OCI-LY3 (cell line): ENCODE measurements around the gene DGKB.

ENCODE experiments used
- H2AFZ ChIP-seq: fragments of 200-600, 300-600 bp; shearing (Covaris generic); 2 replicates; pipeline ENCODE4 v1.6.0; 2014; ENCODE audit warnings: antibody characterized with exemption, low read depth, low read length
- H3K27ac ChIP-seq: fragments of 200-600, 300-600 bp; sonication (generic); 2 replicates; pipeline ENCODE4 v1.5.1; 2014; ENCODE audit warnings: mild to moderate bottlenecking, low read length, moderate library complexity, mixed read lengths
- H3K27me3 ChIP-seq: fragments of 200-600, 300-600 bp; sonication (generic); 2 replicates; pipeline ENCODE4 v1.6.1; 2014; ENCODE audit warnings: low read depth, low read length, mixed read lengths
- H3K36me3 ChIP-seq: fragments of 200-600, 300-600 bp; sonication (generic); replicated peaks from 2 replicates; pipeline ENCODE3; 2014; ENCODE audit warnings: low read depth, low read length, mixed read lengths
- H3K4me1 ChIP-seq: fragments of 300-600, 200-600 bp; sonication (generic); 2 replicates; pipeline ENCODE4 v1.6.1; 2014; ENCODE audit warnings: low read length, mixed read lengths
- H3K4me2 ChIP-seq: fragments of 200-600, 300-600 bp; sonication (generic); 2 replicates; pipeline ENCODE4 v1.6.1; 2014; ENCODE audit warnings: low read length, mixed read lengths
- H3K4me3 ChIP-seq: fragments of 300-600, 200-600 bp; sonication (generic); 2 replicates; pipeline ENCODE4 v1.5.1; 2014; ENCODE audit warnings: antibody characterized with exemption, mild to moderate bottlenecking, low read length, moderate library complexity
- H3K79me2 ChIP-seq: fragments of 300-600, 200-600 bp; shearing (Covaris generic); 2 replicates; pipeline ENCODE4 v1.6.1; 2014; ENCODE audit warnings: mild to moderate bottlenecking, low read length, mixed read lengths
- H3K9ac ChIP-seq: fragments of 300-600, 200-600 bp; shearing (Covaris generic); 2 replicates; pipeline ENCODE4 v1.6.0; 2014; ENCODE audit warnings: mild to moderate bottlenecking, low read length, moderate library complexity
- H3K9me3 ChIP-seq: fragments of 200-600, 300-600 bp; shearing (Covaris generic); 2 replicates; pipeline ENCODE4 v1.6.1; 2014; ENCODE audit warnings: low read length, mixed read lengths; ENCODE audit not compliant: insufficient read depth
- H4K20me1 ChIP-seq: fragments of 200-600, 300-600 bp; sonication (generic); 2 replicates; pipeline ENCODE4 v1.6.1; 2016; ENCODE audit warnings: low read length, mixed read lengths; ENCODE audit not compliant: insufficient read depth
- CTCF ChIP-seq: fragments of 200-600, 300-600 bp; sonication (generic); IDR thresholded peaks from 2 replicates; pipeline ENCODE4 v1.5.1; 2014; ENCODE audit warnings: antibody characterized with exemption, low read length, low read depth
- EZH2phosphoT487 ChIP-seq: fragments of 200-600 bp; shearing (Covaris generic); IDR thresholded peaks from 2 replicates; pipeline ENCODE4 v1.6.1; 2018; ENCODE audit warnings: antibody characterized with exemption, mixed run types, low read depth

Gene DGKB

GRCh38 chr7:14368285-14368684, 534.3 kb downstream of the DGKB start:
- Histone ChIP-seq H2AFZ (no peak overlapping the region), H4K20me1 (no peaks in the 10 kb centered on the region), H3K4me1 (no peaks in the 10 kb centered on the region)

GRCh38 chr7:14351167-14351566, 551.4 kb downstream of the DGKB start:
- Histone ChIP-seq H3K79me2 (no peaks in the 10 kb centered on the region), H3K27ac (no peak overlapping the region), H2AFZ (no peak overlapping the region), H3K4me1 (no peaks in the 10 kb centered on the region), H3K36me3 (no peaks in the 10 kb centered on the region), H3K4me3 (no peak overlapping the region), H3K27me3 (no peaks in the 10 kb centered on the region), H3K9ac (no peak overlapping the region), H3K4me2 (no peak overlapping the region), H4K20me1 (no peaks in the 10 kb centered on the region), H3K9me3 (no peaks in the 10 kb centered on the region)
- TF ChIP-seq CTCF: no peak

More at GRCh38 chr7:14368285-14368684, 534.3 kb downstream of the DGKB start:
- Histone ChIP-seq H3K27me3 (no peaks in the 10 kb centered on the region), H3K4me2 (no peak overlapping the region), H3K27ac (no peak overlapping the region), H3K9me3 (no peaks in the 10 kb centered on the region), H3K79me2 (no peaks in the 10 kb centered on the region), H3K4me3 (no peak overlapping the region), H3K9ac (no peak overlapping the region), H3K36me3 (no peaks in the 10 kb centered on the region)
- no peak for TF ChIP-seq EZH2phosphoT487

- Histone ChIP-seq H4K20me1 (no peaks in the 10 kb centered on the region), H3K36me3 (no peaks in the 10 kb centered on the region), H3K27me3 (no peaks in the 10 kb centered on the region), H3K9me3 (no peaks in the 10 kb centered on the region), H3K27ac (no peak overlapping the region), H3K9ac (no peak overlapping the region), H3K79me2 (no peaks in the 10 kb centered on the region), H3K4me3 (no peak overlapping the region), H3K4me2 (no peak overlapping the region), H3K4me1 (no peaks in the 10 kb centered on the region), H2AFZ (no peak overlapping the region)
- TF ChIP-seq CTCF (no peak), EZH2phosphoT487 (no peak)
These were observed 561.3 kb downstream of the DGKB start for GRCh38 chr7:14341200-14341775.

GRCh38 chr7:14340393-14341074, 562.0 kb downstream of the DGKB start:
- no peaks in the 10 kb centered on the region for H3K27me3 ChIP-seq
- no peaks in the 10 kb centered on the region for H3K9me3 ChIP-seq
- no peaks in the 10 kb centered on the region for H3K36me3 ChIP-seq
- no peak overlapping the region for H3K9ac ChIP-seq
- TF ChIP-seq EZH2phosphoT487 (no peak), CTCF (no peak)
- no peak overlapping the region for H3K27ac ChIP-seq
- H2AFZ ChIP-seq: no peak overlapping the region
- H3K79me2 ChIP-seq: no peaks in the 10 kb centered on the region
- no peak overlapping the region for H3K4me2 ChIP-seq
- no peak overlapping the region for H3K4me3 ChIP-seq
- no peaks in the 10 kb centered on the region for H3K4me1 ChIP-seq
- no peaks in the 10 kb centered on the region for H4K20me1 ChIP-seq
